ENCODE results near the gene ZFX. TPM values are rescaled to one million over a fixed set of nuclear protein-coding genes. Genes with fewer than 3 reads are reported as not detected.

The ZFX gene
- total and polyA plus RNA-seq, 10 of the 15 experiments (the other 5 are each of a cell fraction or from before 2014, with no cell fraction given) = 6.8 to 40.9 (median 24.6) TPM

- TF ChIP-seq PKNOX1 (IDR thresholded peaks at IDR 0.05) = no peak
- no peak for TF ChIP-seq ZNF384 (IDR thresholded peaks at IDR 0.05; ENCODE audit: borderline replicate concordance, low read depth, low read length)
Measured at GRCh38 chrX:24173115-24173847, 23.8 kb downstream of the ZFX start (continued).

- H3K4me2 ChIP-seq (ENCODE audit: control insufficient read depth, insufficient read depth) = no peak overlapping the region
- no peaks in the 10 kb centered on the region for H3K9me3 ChIP-seq (replicated peaks; ENCODE audit: control insufficient read depth, insufficient read depth, low read length)
- DNase-seq (ENCODE audit: low read depth, low spot score) (no peak), FAIRE-seq (no peak), ATAC-seq (peak; percentile 85)
- ChIA-PET CTCF (no interaction called here), RAD21 (ENCODE audit: unreplicated experiment) (no interaction called here), SMC1A (ENCODE audit: uncharacterized antibody, unreplicated experiment) (no interaction called here), POLR2A (no interaction called here)
- peaks cover 25% of the 10 kb centered on the region for H3K79me2 ChIP-seq (ENCODE audit: control insufficient read depth, insufficient read depth, low read length)
- H3K27me3 ChIP-seq (replicated peaks in 1 of 2; ENCODE audit: control insufficient read depth in 2 of 2, insufficient read depth in 2 of 2, low read length in 1 of 2) = no peaks in the 10 kb centered on the region
- no peak overlapping the region for H2AFZ ChIP-seq (ENCODE audit: control insufficient read depth, low read depth, low read length)
- intact Hi-C loops (cut with micrococcal nuclease; ENCODE audit: unreplicated experiment) = no loop called here
- TF ChIP-seq SMAD5 (IDR thresholded peaks at IDR 0.05; ENCODE audit: low read depth) (no peak), JUNB (IDR thresholded peaks at IDR 0.05) (0 out of 2 replicates have a peak, but pooled peaks have one; percentile 29)
- 0% methylated on average over 1 of the region's 1 CpG for WGBS (ENCODE audit: insufficient coverage, insufficient replicate concordance, low lambda C conversion rate, missing lambda C conversion rate)
- peaks cover 13 to 33% of the 10 kb centered on the region in 2 experiments for H3K36me3 ChIP-seq (ENCODE audit: control insufficient read depth in 2 of 2, insufficient read depth in 2 of 2, low read length in 1 of 2)
- peaks cover 6% of the 10 kb centered on the region for H3K4me1 ChIP-seq (ENCODE audit: control insufficient read depth, insufficient read depth, low read length)
- H4K20me1 ChIP-seq (ENCODE audit: control insufficient read depth, insufficient read depth) = no peaks in the 10 kb centered on the region; the same call in 1 of the 2 replicates
- no TSS peak for BruUV-seq (replicated peaks)
- in situ Hi-C loops (cut with MboI) = no loop called here
- no peak overlapping the region for H3K4me3 ChIP-seq
- no peak overlapping the region for H3K9ac ChIP-seq (ENCODE audit: control insufficient read depth, insufficient read depth, low read length)
- no peak overlapping the region for H3K27ac ChIP-seq (ENCODE audit: control insufficient read depth, insufficient read depth)
Measured at GRCh38 chrX:24175276-24175675, 25.7 kb downstream of the ZFX start.
